Kidney (tissue), 14 donors: ENCODE measurements around the gene PLEKHJ1. TPM values are rescaled to one million over a fixed set of nuclear protein-coding genes. Genes with fewer than 3 reads are reported as not detected.
A peak's percentile ranks its signal among the peaks of the same experiment; 100 is the strongest.

Experiments used
- DNase-seq, 5 donors: peaks; one replicate each; pipeline ENCODE4 v3.0.0-alpha.2; 2013 to 2020
- FAIRE-seq: peaks from 2 replicates; lab custom pipeline; 2012; peaks lifted over from hg19 to GRCh38; lab: Jason Lieb, UNC
- H3K27ac ChIP-seq, 2 donors: one replicate each; pipeline ENCODE4 v1.7.0; 2013; ENCODE audit warnings: low read depth in 2 of 2, low read length in 2 of 2, inconsistent platforms in 1 of 2
- H3K27me3 ChIP-seq: one replicate; pipeline ENCODE4 v1.7.1; 2013; ENCODE audit warnings: low read length, inconsistent platforms; ENCODE audit not compliant: control insufficient read depth, insufficient read depth
- H3K36me3 ChIP-seq, 3 donors: one replicate each; pipeline versions ENCODE4 v1.7.0 to v1.7.1; 2013; ENCODE audit warnings: low read length in 3 of 3, control low read depth in 1 of 3, inconsistent platforms in 1 of 3; ENCODE audit not compliant: insufficient read depth in 3 of 3, control insufficient read depth in 2 of 3
- H3K4me1 ChIP-seq, 3 donors: one replicate each; pipeline versions ENCODE4 v1.7.0 to v1.7.1; 2013; ENCODE audit warnings: low read length in 3 of 3, inconsistent platforms in 1 of 3, low read depth in 1 of 3; ENCODE audit not compliant: control insufficient read depth in 2 of 3, insufficient read depth in 2 of 3
- H3K4me3 ChIP-seq, 3 donors: one replicate each; pipeline versions ENCODE4 v1.7.0 to v1.8.1; 2013; ENCODE audit warnings: low read length in 3 of 3, control low read depth in 1 of 3, inconsistent platforms in 1 of 3
- H3K9ac ChIP-seq, 3 donors: one replicate each; pipeline versions ENCODE4 v1.7.0 to v1.7.1; 2013; ENCODE audit warnings: low read length in 3 of 3, control low read depth in 1 of 3, inconsistent platforms in 1 of 3
- H3K9me3 ChIP-seq, 3 donors: one replicate each; pipeline versions ENCODE4 v1.7.0 to v1.7.1; 2013; ENCODE audit warnings: low read length in 3 of 3, control low read depth in 1 of 3, inconsistent platforms in 1 of 3; ENCODE audit not compliant: control insufficient read depth in 2 of 3, insufficient read depth in 1 of 3
- intact Hi-C: fragments of 100-400 bp; cut with DNase I; formaldehyde crosslinking; loops from one replicate; pipeline ENCODE4 v1.11.1; 2022
- polyA plus RNA-seq: library from polyadenylated mRNA; stranded (reverse); fragments of 350-450 nt; fragmentation: Illumina TruSeq; extraction: RNeasy Lipid Tissue Mini Kit (QIAGEN cat#74804); gene quantifications from one replicate; pipeline ENCODE4 v1.2.3, GENCODE V29; 2014; ENCODE audit warnings: low read depth, low replicate concordance; ENCODE audit not compliant: insufficient read depth
- total RNA-seq: library from RNA; stranded (reverse); fragmentation: NEBNext Ultra II Directional; extraction: Animal tissue kit (Norgen Biotek cat#: 25700); gene quantifications from one replicate; pipeline ENCODE4 v1.2.1, GENCODE V29; 2021
- TF ChIP-seq, protein P1 (sequence below): IDR thresholded peaks from 3 replicates; pipeline ENCODE4 v1.5.1; 2012; ENCODE audit warnings: mild to moderate bottlenecking, moderate library complexity, borderline replicate concordance; ENCODE audit not compliant: insufficient read depth; ENCODE audit errors: extremely low read depth
- donor health status: control.
- donor health status: control.
- donor health status: control.
- donor health status: control.
- donor health status: control.
- donor health status: DM: yes; HTN: yes; CAD: no.
- donor health status: Normal renal cell carcinoma (clear cell type).

Gene PLEKHJ1
- total and polyA plus RNA-seq, 2 donors from 2014 or later: 59.7 to 156 TPM

DNA sequence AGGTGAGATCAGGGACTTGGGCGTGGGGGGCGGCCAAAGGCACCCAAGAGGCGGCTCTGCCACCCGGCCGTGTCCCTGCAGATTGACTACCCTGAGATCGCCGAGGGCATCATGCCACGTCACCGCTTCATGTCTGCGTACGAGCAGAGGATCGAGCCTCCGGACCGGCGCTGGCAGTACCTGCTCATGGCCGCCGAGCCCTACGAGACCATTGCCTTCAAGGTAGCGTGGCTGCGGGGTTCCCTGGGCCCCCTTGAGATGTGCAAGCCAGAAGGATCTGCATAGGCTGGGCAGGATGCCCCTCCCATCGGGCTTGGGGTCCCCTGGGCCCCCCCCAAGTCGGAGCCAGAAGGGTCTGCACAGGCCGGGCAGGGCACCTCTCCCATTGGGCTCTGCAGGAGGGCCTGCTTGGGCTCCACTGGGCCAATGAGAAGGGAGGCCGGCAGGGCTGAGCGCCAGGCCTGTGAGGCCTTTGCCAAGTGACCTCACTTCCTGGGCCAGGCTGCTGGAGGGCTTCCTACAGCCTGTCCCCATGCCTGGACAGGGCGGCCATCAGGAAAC, 10.8 kb upstream of the PLEKHJ1 start:
- Histone ChIP-seq H3K9ac (no peak overlapping the region), H3K9me3 (no peaks in the 10 kb centered on the region), H3K4me3 (no peak overlapping the region), H3K4me1 (peaks cover 0 to 14% (median 4%) of the 10 kb centered on the region in 3 donors), H3K27ac (no peak overlapping the region), H3K27me3 (no peaks in the 10 kb centered on the region), H3K36me3 (peaks cover 0 to 40% (median 10%) of the 10 kb centered on the region in 3 donors)
- DNase-seq (peak in 1 of 5 donors; percentile 80), FAIRE-seq (no peak)
- TF ChIP-seq, protein P1, sequence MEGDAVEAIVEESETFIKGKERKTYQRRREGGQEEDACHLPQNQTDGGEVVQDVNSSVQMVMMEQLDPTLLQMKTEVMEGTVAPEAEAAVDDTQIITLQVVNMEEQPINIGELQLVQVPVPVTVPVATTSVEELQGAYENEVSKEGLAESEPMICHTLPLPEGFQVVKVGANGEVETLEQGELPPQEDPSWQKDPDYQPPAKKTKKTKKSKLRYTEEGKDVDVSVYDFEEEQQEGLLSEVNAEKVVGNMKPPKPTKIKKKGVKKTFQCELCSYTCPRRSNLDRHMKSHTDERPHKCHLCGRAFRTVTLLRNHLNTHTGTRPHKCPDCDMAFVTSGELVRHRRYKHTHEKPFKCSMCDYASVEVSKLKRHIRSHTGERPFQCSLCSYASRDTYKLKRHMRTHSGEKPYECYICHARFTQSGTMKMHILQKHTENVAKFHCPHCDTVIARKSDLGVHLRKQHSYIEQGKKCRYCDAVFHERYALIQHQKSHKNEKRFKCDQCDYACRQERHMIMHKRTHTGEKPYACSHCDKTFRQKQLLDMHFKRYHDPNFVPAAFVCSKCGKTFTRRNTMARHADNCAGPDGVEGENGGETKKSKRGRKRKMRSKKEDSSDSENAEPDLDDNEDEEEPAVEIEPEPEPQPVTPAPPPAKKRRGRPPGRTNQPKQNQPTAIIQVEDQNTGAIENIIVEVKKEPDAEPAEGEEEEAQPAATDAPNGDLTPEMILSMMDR: no peak
- intact Hi-C loops: no loop called here

DNA sequence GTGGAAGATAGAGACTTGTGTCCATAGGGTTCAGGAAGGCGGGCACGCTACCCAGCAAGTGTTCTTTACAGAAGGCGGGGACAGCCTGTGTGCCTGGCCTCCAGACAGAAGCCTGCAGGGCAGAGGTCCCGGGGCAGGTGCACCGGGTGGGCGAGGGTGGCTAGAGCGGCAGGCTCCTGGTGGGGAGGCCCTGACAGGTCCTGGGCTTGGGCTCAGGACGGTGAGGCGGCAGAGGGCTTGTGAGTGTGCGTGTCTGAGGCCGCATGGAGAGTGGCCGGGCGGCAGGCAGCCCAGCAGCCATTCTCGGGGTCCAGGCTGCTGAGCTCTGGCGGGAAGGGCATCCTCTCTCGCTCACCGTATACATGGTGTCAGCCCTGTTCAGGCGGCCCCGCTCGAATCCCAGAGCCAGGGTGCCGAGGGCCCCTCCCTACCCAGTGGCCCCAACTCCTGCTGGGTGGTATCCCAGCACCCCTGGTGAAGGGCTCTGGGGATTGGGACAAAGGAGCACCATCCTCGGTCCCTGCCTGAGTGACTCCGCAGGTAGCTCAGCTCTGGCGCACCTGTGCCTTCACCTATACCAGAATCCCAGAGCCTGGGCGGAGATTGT, 10.0 kb upstream of the PLEKHJ1 start:
- intact Hi-C loops: no loop called here
- H3K27me3 ChIP-seq: no peaks in the 10 kb centered on the region
- peaks cover 0 to 40% (median 10%) of the 10 kb centered on the region in 3 donors for H3K36me3 ChIP-seq
- H3K4me1 ChIP-seq: peaks cover 0 to 16% (median 11%) of the 10 kb centered on the region in 3 donors
- no peak overlapping the region for H3K27ac ChIP-seq
- DNase-seq (peak in 1 of 5 donors; percentile 67), FAIRE-seq (no peak)
- no peak overlapping the region for H3K4me3 ChIP-seq
- TF ChIP-seq, protein P1: no peak
- no peak overlapping the region for H3K9ac ChIP-seq
- no peaks in the 10 kb centered on the region for H3K9me3 ChIP-seq

DNA sequence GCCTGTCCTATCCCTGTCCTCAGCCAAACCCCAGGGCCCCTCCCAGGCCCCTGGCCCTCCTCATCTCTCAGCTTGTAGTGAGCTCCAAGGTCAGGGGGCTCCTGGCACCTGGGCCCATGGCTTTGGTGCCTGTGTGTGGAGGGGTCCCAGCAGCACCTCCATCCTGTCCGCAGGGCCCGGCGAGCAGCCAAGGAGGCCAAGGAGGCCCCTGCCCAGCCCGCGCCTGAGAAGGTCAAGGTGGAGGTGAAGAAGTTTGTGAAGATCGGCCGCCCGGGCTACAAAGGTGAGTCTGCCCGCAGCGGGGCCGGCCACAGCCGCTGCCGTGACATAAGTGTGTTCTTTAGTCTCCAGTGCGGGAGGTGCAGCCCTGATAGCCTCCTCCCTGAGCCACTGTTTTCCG, 9.1 kb upstream of the PLEKHJ1 start:
- intact Hi-C loops: no loop called here

More for the DNA sequence above, 9.1 kb upstream of the PLEKHJ1 start:
- H3K4me1 ChIP-seq: peaks cover 0 to 25% (median 19%) of the 10 kb centered on the region in 3 donors
- H3K36me3 ChIP-seq: peaks cover 0 to 40% (median 10%) of the 10 kb centered on the region in 3 donors
- no peak overlapping the region for H3K9ac ChIP-seq
- no peaks in the 10 kb centered on the region for H3K27me3 ChIP-seq
- H3K27ac ChIP-seq: no peak overlapping the region
- TF ChIP-seq, protein P1: no peak
- no peaks in the 10 kb centered on the region for H3K9me3 ChIP-seq
- DNase-seq (peak in 1 of 5 donors; percentile 69), FAIRE-seq (no peak)
- no peak overlapping the region for H3K4me3 ChIP-seq
